Measurements from ENCODE around the gene RBCK1. TPM values are rescaled to one million over a fixed set of nuclear protein-coding genes. Genes with fewer than 3 reads are reported as not detected.
A peak's percentile ranks its signal among the peaks of the same experiment; 100 is the strongest.

RBCK1 gene
- total and polyA plus RNA-seq, 9 of the 15 experiments (the other 6 are each of a cell fraction or from before 2014, with no cell fraction given) = 5.9 to 59.3 (median 26.5) TPM

GRCh38 chr20:431012-431904, 23.2 kb downstream of the RBCK1 start:
- H3K36me3 ChIP-seq (ENCODE audit: control insufficient read depth, insufficient read depth, low read length) = peaks cover 38% of the 10 kb centered on the region
- H3K9me1 ChIP-seq (ENCODE audit: control insufficient read depth, insufficient read depth, low read length) = peaks cover 3% of the 10 kb centered on the region
- ATAC-seq = peak; percentile 73
- intact Hi-C loops (cut with micrococcal nuclease) = loop anchor here (1.0 kb wide), 2 partner anchors 48 to 77 kb away; no protein-coding TSS in a partner anchor
- peaks cover 0 to 20% of the 10 kb centered on the region in 2 experiments; a peak in 2 of 5 replicates for H3K4me1 ChIP-seq (replicated peaks in 1 of 2; ENCODE audit: control insufficient read depth in 2 of 2, insufficient read depth in 2 of 2, low read length in 2 of 2)
- no peaks in the 10 kb centered on the region for H4K20me1 ChIP-seq (replicated peaks; ENCODE audit: control insufficient read depth, insufficient read depth, low read length)
- in situ Hi-C loops (cut with MboI) = no loop called here
- H3K4me3 ChIP-seq = no peak overlapping the region
- POLR2A ChIA-PET = interaction anchor here (0.7 to 1.8 kb wide), 6 partner anchors 14 to 69 kb away, joined by 3 to 7 read pairs (median 4); partner anchors contain the start of gene TRIB3
- DNase-seq (ENCODE audit: extremely low read depth in 1 of 4, low spot score in 3 of 4) = peak; percentile 29 to 71 (median 48)
- H3K9ac ChIP-seq (ENCODE audit: insufficient read depth in 1 of 2, low read depth in 2 of 2, low read length in 2 of 2) = no peak overlapping the region; a peak in 1 of 4 replicates
- H3K9me3 ChIP-seq (replicated peaks; ENCODE audit: control insufficient read depth, insufficient read depth, low read depth, low read length) = no peaks in the 10 kb centered on the region
- peak; percentile 77 for FAIRE-seq
- H3K27me3 ChIP-seq (ENCODE audit: control insufficient read depth in 2 of 2, insufficient read depth in 2 of 2, low read length in 2 of 2) = no peaks in the 10 kb centered on the region
- H2AFZ ChIP-seq (ENCODE audit: low read depth, low read length) = no peak overlapping the region
- WGBS (ENCODE audit: insufficient coverage, low coverage, missing lambda C conversion rate) = 63% methylated on average over 13 of the region's 17 CpGs
- H3K79me2 ChIP-seq (ENCODE audit: control insufficient read depth, insufficient read depth, low read length) = no peaks in the 10 kb centered on the region
- no peak overlapping the region for H3K4me2 ChIP-seq (ENCODE audit: insufficient read depth, low read length)
- BruUV-seq (replicated peaks) = no TSS peak
- no peak overlapping the region; the same call in 2 of the 3 replicates for H3K27ac ChIP-seq (ENCODE audit: extremely low read depth, low read depth, low read length)
- CTCF ChIA-PET (ENCODE audit: low intra/inter-chr PET ratio) = interaction anchor here (0.7 to 4.0 kb wide), 3 partner anchors 47 to 173 kb away, joined by 3 to 27 read pairs (median 10); no protein-coding TSS in a partner anchor
- TF ChIP-seq CHAMP1 (IDR thresholded peaks at IDR 0.05) = no peak
- TF ChIP-seq ZKSCAN1 (IDR thresholded peaks at IDR 0.05; ENCODE audit: low read depth, low read length) = 0 out of 2 replicates have a peak, but pooled peaks have one; percentile 30
- no peak for TF ChIP-seq ZFPM2 (CRISPR knock-in tag; IDR thresholded peaks at IDR 0.05)
- TF ChIP-seq CXXC5 (CRISPR knock-in tag; IDR thresholded peaks at IDR 0.05) = peak; percentile 38; the same call in 1 of the 2 replicates
- no peak for TF ChIP-seq NBN (IDR thresholded peaks at IDR 0.05; ENCODE audit: low read depth)
- no peak for TF ChIP-seq PKNOX1 (IDR thresholded peaks at IDR 0.05)
- peak; percentile 48 for TF ChIP-seq POLR2G (IDR thresholded peaks at IDR 0.05; ENCODE audit: low read depth, low read length)
- TF ChIP-seq ZEB2 (IDR thresholded peaks at IDR 0.05) = no peak
- TF ChIP-seq ESRRB (CRISPR knock-in tag; IDR thresholded peaks at IDR 0.05; ENCODE audit: borderline replicate concordance) = no peak
- no peak for TF ChIP-seq TSHZ1 (CRISPR knock-in tag; IDR thresholded peaks at IDR 0.05)
- peak; percentile 46 for TF ChIP-seq JUND (IDR thresholded peaks at IDR 0.05; ENCODE audit: borderline replicate concordance, low read depth, low read length)
- no peak; the same call in 2 of the 3 replicates for TF ChIP-seq JUND (tag; IDR thresholded peaks at IDR 0.05; ENCODE audit: borderline replicate concordance, low read depth, low read length)
